ENCODE results near the gene ASB2.

- TF ChIP-seq CTCF (IDR thresholded peaks at IDR 0.05; ENCODE audit: insufficient read depth, low read length) (no peak), GABPA (IDR thresholded peaks at IDR 0.05; ENCODE audit: low read depth) (no peak), POLR2AphosphoS5 (IDR thresholded peaks at IDR 0.05; ENCODE audit: low read depth) (no peak), REST (IDR thresholded peaks at IDR 0.05; ENCODE audit: insufficient replicate concordance, low read depth) (no peak)
These were observed 10.4 kb downstream of the ASB2 start for GRCh38 chr14:93965946-93966474.

Measured in HL-60 (cell line).